ENCODE results near the gene KCTD14. TPM values are rescaled to one million over a fixed set of nuclear protein-coding genes. Genes with fewer than 3 reads are reported as not detected.

Gene KCTD14
- total RNA-seq, 1 experiment from 2014 or later: 12.6 TPM

- CTCF ChIA-PET: interaction anchor here (8.3 kb wide), 1 partner anchor 9 kb away, joined by 46 read pairs; no protein-coding TSS in a partner anchor
- TF ChIP-seq RORB (CRISPR knock-in tag; IDR thresholded peaks at IDR 0.05): no peak
- no peak for TF ChIP-seq ZNF512 (CRISPR knock-in tag; IDR thresholded peaks at IDR 0.05; ENCODE audit: borderline replicate concordance)
- TF ChIP-seq OVOL2 (CRISPR knock-in tag; IDR thresholded peaks at IDR 0.05; ENCODE audit: borderline replicate concordance): no peak
- no peak for TF ChIP-seq GABPB1 (CRISPR knock-in tag; IDR thresholded peaks at IDR 0.05)
- TF ChIP-seq ZNF416 (CRISPR knock-in tag; IDR thresholded peaks at IDR 0.05): no peak
- no peak for TF ChIP-seq AR (CRISPR knock-in tag; IDR thresholded peaks at IDR 0.05)
- TF ChIP-seq ZNF423 (CRISPR knock-in tag; IDR thresholded peaks at IDR 0.05): no peak
- TF ChIP-seq ETV6 (CRISPR knock-in tag; IDR thresholded peaks at IDR 0.05): no peak
- TF ChIP-seq USF2 (CRISPR knock-in tag; IDR thresholded peaks at IDR 0.05): no peak
- no peak for TF ChIP-seq ZBTB21 (CRISPR knock-in tag; IDR thresholded peaks at IDR 0.05; ENCODE audit: borderline replicate concordance)
- no peak for TF ChIP-seq STAT6 (CRISPR knock-in tag; conservative IDR thresholded peaks at IDR 0.05; ENCODE audit: low read depth)
- no peak for TF ChIP-seq AFF4 (CRISPR knock-in tag; IDR thresholded peaks at IDR 0.05; ENCODE audit: borderline replicate concordance)
- no peak for TF ChIP-seq NR3C1 (CRISPR knock-in tag; conservative IDR thresholded peaks at IDR 0.05; ENCODE audit: low read depth)
- no peak for TF ChIP-seq FOXK1 (CRISPR knock-in tag; IDR thresholded peaks at IDR 0.05)
- no peak for TF ChIP-seq ZBTB43 (CRISPR knock-in tag; IDR thresholded peaks at IDR 0.05)
- no peak for TF ChIP-seq TEAD1 (CRISPR knock-in tag; IDR thresholded peaks at IDR 0.05)
- no peak for TF ChIP-seq NFYB (CRISPR knock-in tag; conservative IDR thresholded peaks at IDR 0.05; ENCODE audit: low read depth)
- TF ChIP-seq ARID4B (CRISPR knock-in tag; IDR thresholded peaks at IDR 0.05; ENCODE audit: borderline replicate concordance): no peak
- no peak for TF ChIP-seq FOXJ3 (CRISPR knock-in tag; IDR thresholded peaks at IDR 0.05; ENCODE audit: borderline replicate concordance)
- no peaks in the 10 kb centered on the region for H3K36me3 Mint-ChIP-seq
- no peak overlapping the region for H3K27ac Mint-ChIP-seq
- ATAC-seq (no peak), DNase-seq (ENCODE audit: low spot score) (no peak)
- no peaks in the 10 kb centered on the region for H3K9me3 Mint-ChIP-seq
- H3K27me3 Mint-ChIP-seq (ENCODE audit: low read depth): no peaks in the 10 kb centered on the region
- no peak overlapping the region for H3K4me3 Mint-ChIP-seq
- POLR2A ChIA-PET: no interaction called here
- H3K4me1 Mint-ChIP-seq: peaks cover 10% of the 10 kb centered on the region
These were observed 13.2 kb upstream of the KCTD14 start for GRCh38 chr11:78036313-78036712.

Data from WTC11 (cell line).